HG03060 (cell line): ENCODE results near the gene SPIB.
"Not testable (repeated sequence)": the region's sequence is repeated elsewhere in the genome, so short reads cannot be mapped to it uniquely, and the experiment has no call there.

Source experiments
- ATAC-seq: cut with Tn5 transposase; IDR thresholded peaks from one replicate; pipeline ENCODE4 v1.9.1; 2021; ENCODE audit warnings: low read depth, moderate number of reproducible peaks; ENCODE audit not compliant: unreplicated experiment

Gene SPIB

DNA sequence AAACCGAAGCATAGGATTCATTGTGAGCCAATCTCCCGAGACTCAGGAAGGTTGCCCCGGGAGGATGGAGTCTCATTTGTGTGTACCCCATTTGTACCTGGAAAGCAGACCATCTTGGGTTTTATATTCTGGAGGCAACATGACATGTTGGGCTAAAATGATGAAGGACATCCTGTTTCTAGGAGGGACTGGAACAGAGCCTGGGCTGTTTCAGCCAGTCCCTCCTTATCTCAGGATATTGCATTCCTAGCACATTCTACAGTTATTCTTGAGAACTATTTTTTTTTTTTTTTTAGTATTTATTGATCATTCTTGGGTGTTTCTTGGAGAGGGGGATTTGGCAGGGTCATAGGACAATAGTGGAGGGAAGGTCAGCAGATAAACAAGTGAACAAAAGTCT is 28.4 kb upstream of the SPIB start:
- ATAC-seq: not testable (repeated sequence)

DNA sequence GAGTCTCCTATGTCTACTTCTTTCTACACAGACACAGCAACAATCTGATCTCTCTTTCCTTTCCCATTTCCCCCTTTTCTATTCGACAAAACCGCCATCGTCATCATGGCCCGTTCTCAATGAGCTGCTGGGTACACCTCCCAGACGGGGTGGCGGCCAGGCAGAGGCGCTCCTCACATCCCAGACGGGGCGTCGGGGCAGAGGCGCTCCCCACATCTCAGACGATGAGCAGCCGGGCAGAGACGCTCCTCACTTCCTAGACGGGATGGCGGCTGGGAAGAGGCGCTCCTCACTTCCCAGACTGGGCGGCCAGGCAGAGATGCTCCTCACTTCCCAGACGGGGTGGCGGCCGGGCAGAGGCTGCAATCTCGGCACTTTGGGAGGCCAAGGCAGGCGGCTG is 27.8 kb upstream of the SPIB start:
- not testable (repeated sequence) for ATAC-seq

DNA sequence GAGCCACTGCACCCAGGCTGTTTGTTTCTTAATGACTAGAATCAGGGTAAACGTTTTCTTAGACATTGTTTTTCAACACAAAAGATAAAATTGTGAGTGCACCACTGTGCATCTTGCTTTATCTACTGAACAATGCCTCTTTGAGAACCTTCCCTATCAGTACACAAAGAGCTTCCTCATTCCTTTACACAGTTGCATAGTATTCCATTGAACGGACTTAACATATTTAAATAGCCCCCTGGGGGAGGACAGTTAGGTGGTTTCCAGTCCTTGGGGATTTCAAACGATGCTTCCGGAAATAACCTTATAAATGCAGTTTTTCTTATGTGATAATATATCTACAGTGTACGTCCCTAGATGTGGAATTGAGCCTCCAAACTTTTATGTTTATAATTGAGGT is 26.0 kb upstream of the SPIB start:
- ATAC-seq: no peak

DNA sequence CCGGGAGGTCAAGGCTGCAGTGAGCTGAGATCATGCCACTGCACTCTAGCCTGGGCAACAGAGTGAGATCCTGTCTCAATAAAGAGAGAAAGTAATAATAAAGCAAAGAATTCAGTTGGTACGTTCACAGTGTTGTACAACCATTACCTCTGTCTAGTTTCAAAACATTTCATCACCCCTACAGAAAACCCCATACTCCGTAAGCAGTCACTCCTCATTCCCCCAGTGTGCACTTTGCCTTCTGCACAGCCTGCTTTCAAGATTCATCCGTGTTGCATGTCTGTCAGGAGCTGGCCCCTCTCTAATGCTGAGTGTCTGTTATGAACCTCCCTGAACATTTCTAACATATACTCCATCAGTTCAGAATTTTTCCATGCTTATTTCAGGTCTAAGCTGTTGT is 25.1 kb upstream of the SPIB start:
- ATAC-seq: no peak

DNA sequence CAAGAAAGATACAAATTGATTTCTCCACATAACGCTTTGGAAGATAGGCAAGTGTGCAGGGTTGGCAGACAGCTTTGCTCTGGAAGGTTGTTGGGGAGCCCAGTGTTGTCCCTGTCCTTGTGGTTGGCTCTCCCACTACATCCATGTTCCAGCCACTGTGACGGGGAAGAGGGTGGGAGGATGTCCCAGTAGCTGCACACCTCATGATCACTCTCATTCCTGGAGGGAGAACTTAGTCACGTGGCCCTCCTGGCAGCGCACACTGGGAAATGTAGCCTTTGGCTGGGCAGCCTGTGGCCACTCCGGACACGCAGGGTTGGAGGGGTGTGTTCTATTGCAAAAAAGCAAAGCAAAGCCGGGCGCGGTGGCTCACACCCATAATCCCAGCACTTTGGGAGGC is 24.7 kb upstream of the SPIB start:
- no peak for ATAC-seq

DNA sequence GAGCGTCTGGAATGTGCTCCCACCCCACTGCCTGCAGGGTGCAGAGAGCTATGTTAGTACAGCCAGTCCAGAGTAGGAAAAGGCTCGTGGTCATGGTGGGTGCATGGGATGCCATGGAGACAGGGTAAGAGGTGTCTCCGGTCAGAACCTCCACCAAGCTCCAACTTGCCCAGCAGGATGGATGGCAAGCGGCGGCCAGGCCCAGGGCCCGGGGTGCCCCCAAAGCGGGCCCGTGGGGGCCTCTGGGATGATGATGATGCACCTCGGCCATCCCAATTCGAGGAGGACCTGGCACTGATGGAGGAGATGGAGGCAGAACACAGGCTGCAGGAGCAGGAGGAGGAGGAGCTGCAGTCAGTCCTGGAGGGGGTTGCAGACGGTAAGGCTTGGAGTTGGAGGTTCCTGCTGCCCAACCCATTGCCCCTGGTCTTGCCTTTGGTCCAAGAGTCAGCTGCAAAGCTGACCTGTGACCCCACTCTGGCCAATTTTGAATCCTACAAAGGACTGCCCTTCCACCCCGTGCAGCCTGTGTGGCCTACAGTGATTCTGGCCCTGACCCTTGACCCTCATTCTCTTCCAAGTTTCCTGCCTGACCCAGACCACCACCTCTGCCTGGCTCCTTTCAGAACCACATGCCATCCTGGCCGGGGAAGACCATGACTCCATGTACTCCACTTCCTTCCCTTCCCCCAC is 19.9 kb upstream of the SPIB start:
- no peak for ATAC-seq

DNA sequence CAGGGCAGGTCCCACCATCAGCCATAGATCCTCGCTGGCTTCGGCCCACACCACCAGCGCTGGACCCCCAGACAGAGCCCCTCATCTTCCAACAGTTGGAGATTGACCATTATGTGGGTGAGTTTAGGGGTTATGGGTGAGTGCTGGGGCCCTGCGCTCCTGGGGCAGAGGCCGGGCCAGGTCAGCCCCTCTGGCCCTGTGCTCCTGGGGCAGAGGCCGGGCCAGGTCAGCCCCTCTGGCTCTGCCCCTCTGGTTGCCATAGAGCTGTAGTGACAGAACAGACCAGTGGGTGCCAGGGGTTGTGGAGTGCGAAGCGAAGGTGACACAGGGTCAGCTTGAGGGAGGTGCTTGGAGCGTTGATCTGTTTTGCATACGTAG is 19.4 kb upstream of the SPIB start:
- ATAC-seq: no peak

DNA sequence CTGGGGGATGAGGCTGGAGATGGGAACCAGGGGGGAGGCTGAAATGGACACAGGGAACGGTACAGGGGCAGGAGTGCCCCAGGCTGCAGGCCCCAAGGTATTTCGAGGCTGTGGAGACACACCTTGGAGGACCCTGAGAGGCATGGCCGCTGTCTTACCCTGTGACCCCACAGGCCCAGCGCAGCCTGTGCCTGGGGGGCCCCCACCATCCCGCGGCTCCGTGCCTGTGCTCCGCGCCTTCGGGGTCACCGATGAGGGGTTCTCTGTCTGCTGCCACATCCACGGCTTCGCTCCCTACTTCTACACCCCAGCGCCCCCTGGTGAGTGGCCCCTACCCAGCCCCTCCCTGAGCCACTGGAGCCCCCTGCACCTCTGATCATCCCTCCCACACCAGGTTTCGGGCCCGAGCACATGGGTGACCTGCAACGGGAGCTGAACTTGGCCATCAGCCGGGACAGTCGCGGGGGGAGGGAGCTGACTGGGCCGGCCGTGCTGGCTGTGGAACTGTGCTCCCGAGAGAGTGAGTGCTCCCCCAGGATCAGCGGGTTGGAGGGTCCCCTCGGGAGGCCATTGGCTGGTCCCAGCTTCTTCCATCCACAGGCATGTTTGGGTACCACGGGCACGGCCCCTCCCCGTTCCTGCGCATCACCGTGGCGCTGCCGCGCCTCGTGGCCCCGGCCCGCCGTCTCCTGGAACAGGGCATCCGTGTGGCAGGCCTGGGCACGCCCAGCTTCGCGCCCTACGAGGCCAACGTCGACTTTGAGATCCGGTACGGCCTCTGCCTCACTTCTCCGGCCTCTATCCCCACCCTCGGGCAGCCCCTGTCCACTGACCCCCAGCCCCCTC is 16.9 kb upstream of the SPIB start:
- no peak for ATAC-seq

DNA sequence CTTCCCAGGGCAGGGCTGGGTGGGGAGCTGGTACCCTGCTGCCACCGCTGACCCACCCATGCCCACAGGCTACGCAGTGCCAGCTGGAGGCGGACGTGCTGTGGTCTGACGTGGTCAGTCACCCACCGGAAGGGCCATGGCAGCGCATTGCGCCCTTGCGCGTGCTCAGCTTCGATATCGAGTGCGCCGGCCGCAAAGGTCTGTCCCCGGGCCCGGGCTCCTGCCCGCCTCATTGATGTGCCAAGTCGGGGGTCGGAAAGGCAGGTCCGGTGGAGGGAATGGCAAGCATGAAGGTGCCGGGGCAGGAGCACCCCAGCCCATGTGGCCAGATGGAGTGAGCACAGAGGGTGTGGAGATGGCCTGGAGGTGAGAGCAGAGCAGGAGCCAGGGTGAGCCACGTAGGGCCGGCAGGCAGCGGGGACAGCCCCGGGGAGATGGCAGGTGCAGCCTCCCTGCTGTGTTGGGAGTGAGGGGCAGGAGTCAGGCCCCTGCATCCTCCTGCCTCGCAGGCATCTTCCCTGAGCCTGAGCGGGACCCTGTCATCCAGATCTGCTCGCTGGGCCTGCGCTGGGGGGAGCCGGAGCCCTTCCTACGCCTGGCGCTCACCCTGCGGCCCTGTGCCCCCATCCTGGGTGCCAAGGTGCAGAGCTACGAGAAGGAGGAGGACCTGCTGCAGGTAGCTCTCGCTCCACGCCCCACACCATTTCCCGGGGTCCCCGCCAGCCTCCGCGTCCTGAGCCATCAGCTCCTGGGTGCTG is 16.0 kb upstream of the SPIB start:
- no peak for ATAC-seq

DNA sequence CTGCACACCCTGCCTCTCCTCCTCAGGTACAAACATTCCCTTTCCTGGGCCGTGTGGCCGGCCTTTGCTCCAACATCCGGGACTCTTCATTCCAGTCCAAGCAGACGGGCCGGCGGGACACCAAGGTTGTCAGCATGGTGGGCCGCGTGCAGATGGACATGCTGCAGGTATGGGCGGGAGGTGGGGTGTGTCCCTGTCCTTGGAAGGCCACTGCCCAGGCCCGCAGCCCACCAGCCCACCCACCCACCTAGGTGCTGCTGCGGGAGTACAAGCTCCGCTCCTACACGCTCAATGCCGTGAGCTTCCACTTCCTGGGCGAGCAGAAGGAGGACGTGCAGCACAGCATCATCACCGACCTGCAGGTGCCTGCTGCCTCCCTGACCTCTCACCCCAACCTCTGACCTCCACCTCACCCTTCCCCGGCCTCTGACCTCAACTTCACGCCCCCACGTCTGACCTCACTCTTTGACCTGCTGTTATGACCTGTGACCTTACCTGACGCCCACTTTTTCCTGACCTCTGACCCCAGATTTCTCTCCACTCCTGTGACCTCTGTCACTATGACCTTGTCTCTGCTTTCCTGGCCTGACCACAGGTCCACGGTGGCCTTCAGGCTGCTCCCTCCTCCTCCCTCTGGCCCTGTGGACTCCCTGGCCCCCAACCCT is 12.4 kb upstream of the SPIB start:
- ATAC-seq: no peak

DNA sequence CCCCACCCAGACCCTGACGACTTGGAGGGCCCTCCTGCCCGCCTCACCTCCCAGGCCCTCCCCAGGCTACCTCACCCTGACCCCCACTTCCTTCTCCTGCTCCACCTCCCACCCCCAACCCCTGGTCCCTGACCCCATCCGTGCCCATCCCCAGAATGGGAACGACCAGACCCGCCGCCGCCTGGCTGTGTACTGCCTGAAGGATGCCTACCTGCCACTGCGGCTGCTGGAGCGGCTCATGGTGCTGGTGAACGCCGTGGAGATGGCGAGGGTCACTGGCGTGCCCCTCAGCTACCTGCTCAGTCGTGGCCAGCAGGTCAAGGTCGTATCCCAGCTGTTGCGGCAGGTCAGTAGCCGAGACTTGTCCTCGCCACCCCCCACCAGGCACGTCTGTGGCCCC is 11.9 kb upstream of the SPIB start:
- no peak for ATAC-seq

DNA sequence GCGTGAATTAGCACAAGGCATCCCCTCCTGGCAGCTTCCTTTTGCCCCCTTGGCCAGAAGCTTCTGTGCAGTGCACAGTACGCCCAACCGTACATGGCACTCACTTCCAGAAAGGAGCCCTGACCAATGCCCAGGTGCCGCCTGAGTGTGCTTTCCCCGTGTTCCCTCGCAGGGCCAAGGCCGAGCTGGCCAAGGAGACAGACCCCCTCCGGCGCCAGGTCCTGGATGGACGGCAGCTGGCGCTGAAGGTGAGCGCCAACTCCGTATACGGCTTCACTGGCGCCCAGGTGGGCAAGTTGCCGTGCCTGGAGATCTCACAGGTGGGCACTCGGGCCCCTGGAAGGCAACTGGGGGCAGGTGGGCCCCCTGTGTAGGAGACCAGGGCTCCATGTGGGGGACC is 9.4 kb upstream of the SPIB start:
- ATAC-seq: no peak

DNA sequence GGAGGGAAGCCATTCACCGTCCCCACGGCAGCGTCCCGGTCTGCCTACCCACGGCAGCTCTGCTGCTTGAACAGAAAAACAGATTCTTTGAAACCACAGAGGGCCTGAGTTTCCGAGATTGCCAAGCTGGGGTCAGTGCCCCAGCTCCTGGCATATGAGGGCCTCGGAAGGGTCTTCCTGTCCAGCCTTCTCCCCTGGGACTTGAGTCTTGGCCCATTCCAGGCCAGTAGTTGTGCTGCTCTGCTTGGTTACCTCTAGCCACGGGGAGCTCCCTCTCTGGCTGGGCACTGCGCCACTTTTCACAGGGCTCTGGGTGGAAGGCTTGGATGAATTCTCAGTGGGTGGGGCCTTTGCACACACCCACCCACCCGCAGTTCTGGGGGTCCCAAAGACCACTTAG is 8.6 kb upstream of the SPIB start:
- no peak for ATAC-seq

DNA sequence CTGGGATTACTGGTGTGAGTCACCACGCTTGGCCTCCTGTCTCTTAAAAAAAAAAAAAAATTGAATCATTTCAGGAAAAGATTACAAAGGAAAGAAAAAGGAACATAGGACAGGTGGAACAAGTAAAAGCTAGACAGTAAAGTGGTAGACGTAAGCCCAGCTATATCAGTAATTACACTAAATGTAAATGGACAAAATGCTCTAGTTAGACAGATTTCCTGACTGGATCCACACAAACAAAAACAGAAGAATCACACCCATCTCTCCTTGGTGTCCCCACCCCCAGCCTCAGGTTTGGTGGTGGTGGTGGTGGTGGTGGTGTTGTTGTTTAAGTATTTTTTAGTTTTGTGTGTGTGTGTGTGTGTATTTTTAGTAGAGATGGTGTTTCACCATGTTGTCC is 6.3 kb upstream of the SPIB start:
- no peak for ATAC-seq

DNA sequence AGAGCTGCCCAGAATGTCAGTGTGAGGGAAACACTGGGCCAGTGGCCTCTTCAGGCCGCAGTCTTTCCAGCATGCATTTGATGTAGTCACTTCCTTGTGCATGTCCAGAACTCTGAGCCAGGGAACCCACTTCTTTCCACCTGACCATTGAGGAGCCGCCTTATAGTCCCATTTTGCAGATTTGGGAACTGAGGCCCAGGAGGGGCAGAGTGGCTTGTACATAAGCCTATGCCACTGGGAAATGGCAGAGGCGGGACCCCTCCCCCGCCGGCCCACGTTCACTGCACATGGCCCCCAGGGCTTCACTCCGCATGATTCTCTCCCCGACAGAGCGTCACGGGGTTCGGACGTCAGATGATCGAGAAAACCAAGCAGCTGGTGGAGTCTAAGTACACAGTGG is 5.6 kb upstream of the SPIB start:
- ATAC-seq: no peak

DNA sequence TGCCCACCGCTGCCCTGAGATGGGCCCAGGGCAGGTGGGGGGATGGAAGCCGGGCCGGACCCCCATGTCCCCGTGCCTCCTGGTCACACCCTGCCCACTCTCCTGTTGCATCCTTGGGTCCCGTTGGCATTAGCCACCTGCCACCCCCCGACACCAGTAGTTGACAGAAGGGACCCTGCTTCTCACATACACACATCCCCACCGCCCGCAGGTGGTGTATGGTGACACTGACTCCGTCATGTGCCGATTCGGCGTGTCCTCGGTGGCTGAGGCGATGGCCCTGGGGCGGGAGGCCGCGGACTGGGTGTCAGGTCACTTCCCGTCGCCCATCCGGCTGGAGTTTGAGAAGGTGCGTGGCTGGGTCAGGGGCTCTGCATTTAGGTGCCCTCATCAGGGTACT is 5.2 kb upstream of the SPIB start:
- no peak for ATAC-seq

DNA sequence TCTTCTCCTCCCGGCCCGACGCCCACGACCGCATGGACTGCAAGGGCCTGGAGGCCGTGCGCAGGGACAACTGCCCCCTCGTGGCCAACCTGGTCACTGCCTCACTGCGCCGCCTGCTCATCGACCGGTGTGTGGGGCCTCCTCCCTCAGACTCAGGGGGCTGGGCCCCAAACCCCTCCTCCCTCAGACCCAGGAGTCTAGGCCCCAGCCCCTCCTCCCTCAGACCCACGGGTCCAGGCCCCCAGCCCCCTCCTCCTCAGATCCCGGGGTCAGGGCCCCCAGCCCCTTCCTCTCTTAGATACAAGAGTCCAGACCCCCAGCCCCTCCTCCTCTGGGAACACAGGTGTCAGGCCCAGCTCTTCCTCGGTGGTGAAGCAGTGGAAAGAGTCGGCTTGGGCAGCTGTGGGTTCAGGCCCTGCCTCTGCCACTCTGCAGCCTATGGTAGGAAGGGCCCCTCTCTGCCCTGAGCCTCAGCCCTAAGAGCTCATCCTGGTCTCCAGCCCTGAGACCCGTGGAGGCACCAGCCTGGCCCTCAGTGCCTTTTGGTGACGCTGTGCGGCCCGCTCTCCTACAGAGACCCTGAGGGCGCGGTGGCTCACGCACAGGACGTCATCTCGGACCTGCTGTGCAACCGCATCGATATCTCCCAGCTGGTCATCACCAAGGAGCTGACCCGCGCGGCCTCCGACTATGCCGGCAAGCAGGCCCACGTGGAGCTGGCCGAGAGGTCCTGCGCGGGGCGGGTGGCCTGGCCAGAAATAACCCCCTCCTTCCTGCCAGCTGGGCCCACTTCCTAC is 3.7 kb upstream of the SPIB start:
- ATAC-seq: no peak

DNA sequence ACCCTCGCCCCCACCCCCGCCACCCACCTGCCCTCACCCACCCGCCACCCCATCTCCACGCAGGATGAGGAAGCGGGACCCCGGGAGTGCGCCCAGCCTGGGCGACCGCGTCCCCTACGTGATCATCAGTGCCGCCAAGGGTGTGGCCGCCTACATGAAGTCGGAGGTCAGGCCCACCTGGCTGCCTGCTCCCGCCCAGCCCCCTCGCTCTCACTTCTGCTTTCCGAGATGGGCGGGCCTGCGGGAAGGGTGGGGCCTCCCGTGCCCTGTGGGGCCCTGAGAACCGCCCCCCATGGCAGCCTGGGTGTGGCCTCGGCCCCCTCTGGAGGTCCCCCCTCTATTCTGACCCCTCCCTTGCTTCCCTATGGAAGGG is 3.1 kb upstream of the SPIB start:
- ATAC-seq: no peak

DNA sequence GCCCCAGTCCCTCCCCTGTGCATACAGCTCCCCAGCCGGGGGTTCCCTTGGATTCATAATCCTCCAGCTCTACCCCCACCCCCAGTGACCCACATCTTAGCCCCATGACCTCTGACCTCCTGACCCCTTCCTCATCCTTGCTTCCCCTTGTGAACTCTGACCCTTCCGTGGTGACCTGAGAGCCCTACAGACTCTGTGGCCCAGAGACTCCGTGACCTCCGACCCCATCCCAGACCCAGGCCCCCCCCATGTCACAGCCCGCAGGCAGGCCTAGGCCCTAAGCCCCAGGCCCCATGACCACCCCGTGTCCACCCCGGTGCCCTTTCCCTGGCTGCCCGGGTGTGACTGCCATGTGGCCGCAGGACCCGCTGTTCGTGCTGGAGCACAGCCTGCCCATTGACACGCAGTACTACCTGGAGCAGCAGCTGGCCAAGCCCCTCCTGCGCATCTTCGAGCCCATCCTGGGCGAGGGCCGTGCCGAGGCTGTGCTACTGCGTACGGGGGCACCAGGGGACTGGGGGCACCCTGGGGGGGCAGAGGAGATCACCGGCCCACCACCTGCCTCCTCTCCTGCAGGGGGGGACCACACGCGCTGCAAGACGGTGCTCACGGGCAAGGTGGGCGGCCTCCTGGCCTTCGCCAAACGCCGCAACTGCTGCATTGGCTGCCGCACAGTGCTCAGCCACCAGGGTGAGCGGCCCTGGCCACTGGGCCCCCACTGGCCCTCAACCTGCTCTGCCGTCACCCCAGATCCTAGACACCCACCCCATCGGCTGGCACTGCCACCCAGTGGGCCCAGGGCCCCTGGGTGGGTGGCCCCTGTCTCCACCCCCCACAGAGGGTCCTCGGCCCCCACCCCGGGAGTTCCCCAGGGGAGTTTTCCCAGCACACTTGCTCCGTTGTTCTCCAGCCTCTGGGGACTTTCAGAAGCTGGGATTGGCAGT is 2.4 kb upstream of the SPIB start:
- no peak for ATAC-seq
